ENCODE measurements around the gene AFAP1L2.

Gene AFAP1L2

GRCh38 chr10:114332301-114333192, 71.8 kb downstream of the AFAP1L2 start:
- no peak for DNase-seq

- no peak for DNase-seq
Observed at GRCh38 chr10:114329634-114330365, 74.5 kb downstream of the AFAP1L2 start.

- no peak for DNase-seq
Observed at GRCh38 chr10:114328874-114329273, 75.4 kb downstream of the AFAP1L2 start.

GRCh38 chr10:114328441-114328812, 75.9 kb downstream of the AFAP1L2 start:
- DNase-seq = no peak

- DNase-seq = no peak
Observed at GRCh38 chr10:114327537-114328440, 76.5 kb downstream of the AFAP1L2 start.

- DNase-seq = no peak
Observed at GRCh38 chr10:114326795-114327194, 77.5 kb downstream of the AFAP1L2 start.

- DNase-seq = no peak
Observed at GRCh38 chr10:114323023-114323422, 81.3 kb downstream of the AFAP1L2 start.

- no peak for DNase-seq
Observed at GRCh38 chr10:114322344-114322743, 82.0 kb downstream of the AFAP1L2 start.

- DNase-seq = no peak
Observed at GRCh38 chr10:114320249-114321116, 83.8 kb downstream of the AFAP1L2 start.

GRCh38 chr10:114319406-114320248, 84.7 kb downstream of the AFAP1L2 start:
- DNase-seq = no peak

GRCh38 chr10:114316744-114317143, 87.6 kb downstream of the AFAP1L2 start:
- DNase-seq = no peak

GRCh38 chr10:114315566-114316420, 88.5 kb downstream of the AFAP1L2 start:
- no peak for DNase-seq

- no peak for DNase-seq
Observed at GRCh38 chr10:114313866-114314265, 90.4 kb downstream of the AFAP1L2 start.

GRCh38 chr10:114313139-114313538, 91.2 kb downstream of the AFAP1L2 start:
- no peak for DNase-seq

GRCh38 chr10:114311496-114312209, 92.6 kb downstream of the AFAP1L2 start:
- DNase-seq = no peak

GRCh38 chr10:114311023-114311422, 93.3 kb downstream of the AFAP1L2 start:
- DNase-seq = no peak

- no peak for DNase-seq
Observed at GRCh38 chr10:114310346-114310745, 94.0 kb downstream of the AFAP1L2 start.

GRCh38 chr10:114309364-114309651, 95.0 kb downstream of the AFAP1L2 start:
- no peak for DNase-seq

GRCh38 chr10:114308531-114309363, 95.6 kb downstream of the AFAP1L2 start:
- no peak for DNase-seq
